GM19023 (cell line): ENCODE results near the gene COL28A1.
A peak's percentile ranks its signal among the peaks of the same experiment; 100 is the strongest.

Experiments used
- ATAC-seq: cut with Tn5 transposase; IDR thresholded peaks from one replicate; pipeline ENCODE4 v1.9.1; 2021; ENCODE audit warnings: mild to moderate bottlenecking, moderate library complexity; ENCODE audit not compliant: unreplicated experiment

Gene COL28A1

GRCh38 chr7:7347045-7347444, 188.6 kb downstream of the COL28A1 start:
- no peak for ATAC-seq

GRCh38 chr7:7344583-7344982, 191.1 kb downstream of the COL28A1 start:
- ATAC-seq, result no peak

GRCh38 chr7:7335909-7336308, 199.8 kb downstream of the COL28A1 start:
- ATAC-seq, result no peak

GRCh38 chr7:7335215-7335614, 200.5 kb downstream of the COL28A1 start:
- ATAC-seq, result no peak

- no peak for ATAC-seq
These were observed 202.1 kb downstream of the COL28A1 start for GRCh38 chr7:7333610-7334009.

GRCh38 chr7:7331523-7331922, 204.2 kb downstream of the COL28A1 start:
- no peak for ATAC-seq

GRCh38 chr7:7330997-7331396, 204.7 kb downstream of the COL28A1 start:
- ATAC-seq, result no peak

GRCh38 chr7:7329326-7329725, 206.3 kb downstream of the COL28A1 start:
- ATAC-seq, result no peak

GRCh38 chr7:7327423-7327822, 208.2 kb downstream of the COL28A1 start:
- ATAC-seq, result no peak

GRCh38 chr7:7324698-7325097, 211.0 kb downstream of the COL28A1 start:
- ATAC-seq, result no peak

GRCh38 chr7:7323921-7324320, 211.8 kb downstream of the COL28A1 start:
- no peak for ATAC-seq

GRCh38 chr7:7323352-7323751, 212.3 kb downstream of the COL28A1 start:
- no peak for ATAC-seq

GRCh38 chr7:7321681-7322080, 214.0 kb downstream of the COL28A1 start:
- ATAC-seq, result peak; percentile 92

- no peak for ATAC-seq
These were observed 217.1 kb downstream of the COL28A1 start for GRCh38 chr7:7318601-7319000.

- ATAC-seq, result no peak
These were observed 217.8 kb downstream of the COL28A1 start for GRCh38 chr7:7317850-7318249.

GRCh38 chr7:7315851-7316250, 219.8 kb downstream of the COL28A1 start:
- ATAC-seq, result no peak

- ATAC-seq, result no peak
These were observed 223.3 kb downstream of the COL28A1 start for GRCh38 chr7:7312323-7312722.

- ATAC-seq, result no peak
These were observed 224.7 kb downstream of the COL28A1 start for GRCh38 chr7:7311001-7311400.

GRCh38 chr7:7309203-7309602, 226.5 kb downstream of the COL28A1 start:
- no peak for ATAC-seq
